NCI-H345 (cell line): ENCODE data around the gene BOD1L2.

Source experiments
- DNase-seq: peaks from one replicate; lab custom pipeline; 2025; lab: John Stamatoyannopoulos, UW

Gene BOD1L2

GRCh38 chr18:57146956-57147636, at the start of gene BOD1L2:
BOD1L2 (plus strand) TSS chr18:57147087; CDS start chr18:57147313, 226 bp downstream.
- DNase-seq = no peak

GRCh38 chr18:57107140-57107832, 39.6 kb upstream of the BOD1L2 start:
- no peak for DNase-seq

GRCh38 chr18:57110290-57110689, 36.6 kb upstream of the BOD1L2 start:
- no peak for DNase-seq

GRCh38 chr18:57113799-57114420, 33.0 kb upstream of the BOD1L2 start:
- DNase-seq = no peak

GRCh38 chr18:57116598-57117132, 30.2 kb upstream of the BOD1L2 start:
- DNase-seq = no peak

- DNase-seq = no peak
Observed at GRCh38 chr18:57121542-57122112, 25.3 kb upstream of the BOD1L2 start.

GRCh38 chr18:57122936-57123510, 23.9 kb upstream of the BOD1L2 start:
- DNase-seq = peak; percentile 21

- no peak for DNase-seq
Observed at GRCh38 chr18:57125627-57126026, 21.3 kb upstream of the BOD1L2 start.

GRCh38 chr18:57128220-57128932, 18.5 kb upstream of the BOD1L2 start:
- no peak for DNase-seq

- peak; percentile 14 for DNase-seq
Observed at GRCh38 chr18:57131101-57131500, 15.8 kb upstream of the BOD1L2 start.

- DNase-seq = peak; percentile 52
Observed at GRCh38 chr18:57131782-57132181, 15.1 kb upstream of the BOD1L2 start.

- DNase-seq = no peak
Observed at GRCh38 chr18:57134618-57135135, 12.2 kb upstream of the BOD1L2 start.

GRCh38 chr18:57135699-57136098, 11.2 kb upstream of the BOD1L2 start:
- DNase-seq = no peak

- DNase-seq = no peak
Observed at GRCh38 chr18:57137847-57138246, 9.0 kb upstream of the BOD1L2 start.

GRCh38 chr18:57141208-57142129, 5.4 kb upstream of the BOD1L2 start:
- DNase-seq = peak; percentile 88

GRCh38 chr18:57142324-57142723, 4.6 kb upstream of the BOD1L2 start:
- no peak for DNase-seq

- DNase-seq = no peak
Observed at GRCh38 chr18:57143265-57143664, 3.6 kb upstream of the BOD1L2 start.

GRCh38 chr18:57148263-57148662, 1.4 kb downstream of the BOD1L2 start:
- DNase-seq = no peak

GRCh38 chr18:57149051-57149450, 2.2 kb downstream of the BOD1L2 start:
- no peak for DNase-seq

- no peak for DNase-seq
Observed at GRCh38 chr18:57149531-57149930, 2.6 kb downstream of the BOD1L2 start.
